Measurements from ENCODE around the gene TBC1D5.

GRCh38 chr3:17204049-17204650 lies 538.3 kb downstream of the TBC1D5 start:
- TF ChIP-seq, protein P1, sequence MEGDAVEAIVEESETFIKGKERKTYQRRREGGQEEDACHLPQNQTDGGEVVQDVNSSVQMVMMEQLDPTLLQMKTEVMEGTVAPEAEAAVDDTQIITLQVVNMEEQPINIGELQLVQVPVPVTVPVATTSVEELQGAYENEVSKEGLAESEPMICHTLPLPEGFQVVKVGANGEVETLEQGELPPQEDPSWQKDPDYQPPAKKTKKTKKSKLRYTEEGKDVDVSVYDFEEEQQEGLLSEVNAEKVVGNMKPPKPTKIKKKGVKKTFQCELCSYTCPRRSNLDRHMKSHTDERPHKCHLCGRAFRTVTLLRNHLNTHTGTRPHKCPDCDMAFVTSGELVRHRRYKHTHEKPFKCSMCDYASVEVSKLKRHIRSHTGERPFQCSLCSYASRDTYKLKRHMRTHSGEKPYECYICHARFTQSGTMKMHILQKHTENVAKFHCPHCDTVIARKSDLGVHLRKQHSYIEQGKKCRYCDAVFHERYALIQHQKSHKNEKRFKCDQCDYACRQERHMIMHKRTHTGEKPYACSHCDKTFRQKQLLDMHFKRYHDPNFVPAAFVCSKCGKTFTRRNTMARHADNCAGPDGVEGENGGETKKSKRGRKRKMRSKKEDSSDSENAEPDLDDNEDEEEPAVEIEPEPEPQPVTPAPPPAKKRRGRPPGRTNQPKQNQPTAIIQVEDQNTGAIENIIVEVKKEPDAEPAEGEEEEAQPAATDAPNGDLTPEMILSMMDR (conservative IDR thresholded peaks at IDR 0.05): no peak
- TF ChIP-seq ZFX (IDR thresholded peaks at IDR 0.05): no peak
